Caco-2 (cell line): ENCODE data around the gene PCDH19. TPM values are rescaled to one million over a fixed set of nuclear protein-coding genes. Genes with fewer than 3 reads are reported as not detected.

Experiments
- BruUV-seq: library from RNA; stranded (reverse); fragments of 400-500 nt; replicated peaks from 2 replicates; lab custom pipeline; 2021; lab: Mats Ljungman, UMichigan
- CTCF ChIA-PET: fragments of 300-600 bp; sonication (Branson Sonifier 250); formaldehyde crosslinking; loops from one replicate; lab custom pipeline; 2022; ENCODE audit warnings: antibody characterized with exemption; lab: Charles Lee
- POLR2A ChIA-PET: fragments of 300-600 bp; sonication (Branson Sonifier 250); formaldehyde crosslinking; loops from one replicate; lab custom pipeline; 2022; ENCODE audit warnings: antibody characterized with exemption; lab: Charles Lee
- DNase-seq, 2 experiments: peaks; one replicate each; pipeline versions ENCODE4 v3.0.0 to v3.0.0-alpha.2; 2020 to 2022
- H3K27me3 ChIP-seq: replicated peaks from 2 replicates; pipeline ENCODE4 v1.6.0; 2011; ENCODE audit warnings: low read length; ENCODE audit not compliant: control insufficient read depth, insufficient read depth
- H3K36me3 ChIP-seq: 2 replicates; pipeline ENCODE4 v1.5.1; 2011; ENCODE audit warnings: low read length; ENCODE audit not compliant: control insufficient read depth, insufficient read depth
- H3K4me1 ChIP-seq: fragments of 250-450 bp; sonication (Bioruptor Pico); 2 replicates; pipeline ENCODE4 v1.5.1; 2020; ENCODE audit warnings: mild to moderate bottlenecking
- H3K4me3 ChIP-seq: 2 replicates; pipeline ENCODE4 v1.5.1; 2011; ENCODE audit warnings: low read depth, mild to moderate bottlenecking, control low read depth, low read length
- H3K9me3 ChIP-seq: fragments of 250-450 bp; sonication (Bioruptor Pico); 2 replicates; pipeline ENCODE4 v1.5.1; 2020; ENCODE audit warnings: mild to moderate bottlenecking, moderate library complexity
- H3K27ac Mint-ChIP-seq: one replicate; pipeline ENCODE4 v1.8.0; 2022; ENCODE audit warnings: mixed read lengths; ENCODE audit not compliant: unreplicated experiment
- H3K27me3 Mint-ChIP-seq: one replicate; pipeline ENCODE4 v1.8.0; 2022; ENCODE audit warnings: mixed read lengths; ENCODE audit not compliant: insufficient read depth, unreplicated experiment
- H3K36me3 Mint-ChIP-seq: one replicate; pipeline ENCODE4 v1.8.0; 2022; ENCODE audit warnings: mild to moderate bottlenecking, mixed read lengths; ENCODE audit not compliant: insufficient read depth, unreplicated experiment
- H3K4me1 Mint-ChIP-seq: one replicate; pipeline ENCODE4 v1.8.0; 2022; ENCODE audit warnings: low read depth, mixed read lengths; ENCODE audit not compliant: unreplicated experiment
- H3K4me3 Mint-ChIP-seq: one replicate; pipeline ENCODE4 v1.8.0; 2022; ENCODE audit warnings: mild to moderate bottlenecking, moderate library complexity, mixed read lengths; ENCODE audit not compliant: unreplicated experiment
- H3K9me3 Mint-ChIP-seq: one replicate; pipeline ENCODE4 v1.8.0; 2022; ENCODE audit warnings: mixed read lengths; ENCODE audit not compliant: unreplicated experiment
- CTCF ChIP-seq, 2 experiments: fragments of 200-600 bp in 1 of 2; IDR thresholded peaks; 1 replicate in 1 of 2; 2 replicates in 1 of 2; pipeline versions ENCODE4 v1.5.1 to v1.8.0; 2011 to 2022; ENCODE audit warnings: antibody characterized with exemption in 1 of 2, control low read depth in 1 of 2, inconsistent platforms in 1 of 2, low read depth in 1 of 2, low read length in 1 of 2, mild to moderate bottlenecking in 1 of 2, moderate library complexity in 1 of 2; ENCODE audit not compliant: insufficient read depth in 1 of 2, severe bottlenecking in 1 of 2, unreplicated experiment in 1 of 2
- intact Hi-C: fragments of 100-400 bp; cut with micrococcal nuclease; formaldehyde crosslinking; loops from one replicate; pipeline ENCODE4 v1.10.0; 2022; ENCODE audit not compliant: unreplicated experiment
- total RNA-seq: library from RNA; stranded (reverse); gene quantifications from 2 replicates; pipeline ENCODE4 v1.2.3, GENCODE V29; 2022

Gene PCDH19
- total RNA-seq, 1 experiment from 2014 or later, result 0.11 TPM

GRCh38 chrX:100349391-100349790, 60.7 kb downstream of the PCDH19 start:
- H3K36me3 ChIP-seq, result no peaks in the 10 kb centered on the region
- H3K27me3 ChIP-seq, result no peaks in the 10 kb centered on the region
- no TSS peak for BruUV-seq
- TF ChIP-seq CTCF (IDR thresholded peaks at IDR 0.05; ENCODE audit: insufficient read depth in 1 of 2, low read depth in 1 of 2, low read length in 1 of 2, severe bottlenecking in 1 of 2, unreplicated experiment in 1 of 2), result no peak
- no peaks in the 10 kb centered on the region for H3K4me1 ChIP-seq
- Mint-ChIP-seq H3K4me1 (no peaks in the 10 kb centered on the region), H3K9me3 (no peaks in the 10 kb centered on the region), H3K4me3 (no peak overlapping the region), H3K36me3 (no peaks in the 10 kb centered on the region), H3K27me3 (peaks cover 5% of the 10 kb centered on the region), H3K27ac (no peak overlapping the region)
- no peak overlapping the region for H3K4me3 ChIP-seq
- no peaks in the 10 kb centered on the region for H3K9me3 ChIP-seq
- intact Hi-C loops, result no loop called here
- POLR2A ChIA-PET, result no interaction called here
- no peak for DNase-seq
- CTCF ChIA-PET, result no interaction called here

DNA sequence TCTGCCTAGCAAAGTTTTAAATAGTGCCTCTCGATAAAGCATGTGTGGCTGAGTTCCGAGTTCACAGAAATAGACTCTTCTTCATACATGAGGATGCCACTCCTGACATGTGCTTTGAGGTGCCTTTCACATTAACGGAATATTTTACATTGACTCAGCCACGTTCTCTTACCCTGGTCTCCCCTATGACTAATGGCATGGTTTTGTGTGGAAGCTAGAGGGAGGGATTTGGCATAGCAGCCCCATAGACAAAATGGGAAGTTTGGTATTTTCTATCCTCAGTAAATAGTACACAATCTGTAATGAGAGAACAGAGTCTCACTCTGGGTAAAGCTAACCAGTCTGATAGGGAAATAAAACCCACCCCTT, 68.9 kb downstream of the PCDH19 start:
- TF ChIP-seq CTCF (IDR thresholded peaks at IDR 0.05; ENCODE audit: insufficient read depth in 1 of 2, low read depth in 1 of 2, low read length in 1 of 2, severe bottlenecking in 1 of 2, unreplicated experiment in 1 of 2), result no peak
- no peaks in the 10 kb centered on the region for H3K36me3 Mint-ChIP-seq
- no peaks in the 10 kb centered on the region for H3K4me1 Mint-ChIP-seq
- CTCF ChIA-PET, result no interaction called here
- H3K36me3 ChIP-seq, result no peaks in the 10 kb centered on the region
- DNase-seq, result no peak
- no peak overlapping the region for H3K4me3 ChIP-seq
- H3K9me3 Mint-ChIP-seq, result no peaks in the 10 kb centered on the region
- no peaks in the 10 kb centered on the region for H3K27me3 Mint-ChIP-seq
- no TSS peak for BruUV-seq
- intact Hi-C loops, result no loop called here
- no peaks in the 10 kb centered on the region for H3K9me3 ChIP-seq
- no peak overlapping the region for H3K27ac Mint-ChIP-seq
- H3K4me3 Mint-ChIP-seq, result no peak overlapping the region
- H3K4me1 ChIP-seq, result no peaks in the 10 kb centered on the region
- POLR2A ChIA-PET, result no interaction called here
- H3K27me3 ChIP-seq, result no peaks in the 10 kb centered on the region

DNA sequence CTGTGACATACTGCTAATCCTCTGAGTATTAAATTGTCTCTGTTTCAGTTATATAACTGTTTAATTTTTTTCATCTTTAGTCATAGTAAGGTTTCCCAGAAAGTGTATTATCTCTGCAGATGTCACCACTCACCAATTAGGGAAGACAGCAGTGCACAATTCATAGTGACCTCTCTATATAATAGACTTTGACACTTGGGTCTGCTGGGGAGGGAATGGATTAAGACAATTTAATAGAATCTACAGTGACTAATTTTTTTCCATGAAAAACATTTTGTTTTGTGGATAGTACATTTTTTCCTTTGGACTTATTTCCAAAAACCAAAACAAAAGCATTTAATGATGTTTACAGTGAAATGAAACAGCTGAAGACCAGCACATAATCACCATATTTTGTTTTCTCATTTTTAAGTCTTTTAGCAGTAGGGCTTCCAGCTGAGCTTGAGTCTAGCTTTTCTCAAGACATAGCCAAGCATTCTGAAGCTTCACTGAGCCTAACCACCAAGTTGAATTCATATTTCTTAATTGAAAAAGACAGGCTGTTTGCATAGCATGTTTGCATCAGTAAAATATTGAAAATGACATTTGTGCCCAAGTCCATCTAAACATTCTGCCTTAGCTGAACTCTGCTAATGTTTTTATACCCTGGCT, 69.5 kb downstream of the PCDH19 start:
- Mint-ChIP-seq H3K4me1 (no peaks in the 10 kb centered on the region), H3K27me3 (no peaks in the 10 kb centered on the region), H3K36me3 (no peaks in the 10 kb centered on the region), H3K9me3 (no peaks in the 10 kb centered on the region), H3K4me3 (no peak overlapping the region), H3K27ac (no peak overlapping the region)
- CTCF ChIA-PET, result no interaction called here
- no peaks in the 10 kb centered on the region for H3K27me3 ChIP-seq
- POLR2A ChIA-PET, result no interaction called here
- no peaks in the 10 kb centered on the region for H3K4me1 ChIP-seq
- BruUV-seq, result no TSS peak
- no peaks in the 10 kb centered on the region for H3K9me3 ChIP-seq
- H3K4me3 ChIP-seq, result no peak overlapping the region
- no peak for TF ChIP-seq CTCF (IDR thresholded peaks at IDR 0.05; ENCODE audit: insufficient read depth in 1 of 2, low read depth in 1 of 2, low read length in 1 of 2, severe bottlenecking in 1 of 2, unreplicated experiment in 1 of 2)
- intact Hi-C loops, result no loop called here
- DNase-seq, result no peak
- H3K36me3 ChIP-seq, result no peaks in the 10 kb centered on the region
